Inflammatory macrophage (primary cell): Measurements from ENCODE around the gene CFAP210.
"Not testable (repeated sequence)": the region's sequence is repeated elsewhere in the genome, so short reads cannot be mapped to it uniquely, and the experiment has no call there.

Experiments
- DNase-seq, 2 donors: peaks; one replicate each; pipeline ENCODE4 v3.0.0-alpha.2; 2020 to 2022

Gene CFAP210

GRCh38 chr2:169711751-169712509 lies 17.7 kb upstream of the CFAP210 start:
- DNase-seq: no peak

- no peak for DNase-seq
These were observed 15.8 kb upstream of the CFAP210 start for GRCh38 chr2:169709981-169710380.

- DNase-seq: no peak
These were observed 15.1 kb upstream of the CFAP210 start for GRCh38 chr2:169709331-169709730.

GRCh38 chr2:169707626-169708025 lies 13.4 kb upstream of the CFAP210 start:
- DNase-seq: no peak

- no peak for DNase-seq
These were observed 11.7 kb upstream of the CFAP210 start for GRCh38 chr2:169705927-169706326.

- DNase-seq: no peak
These were observed 10.0 kb upstream of the CFAP210 start for GRCh38 chr2:169704160-169704708.

- DNase-seq: no peak
These were observed 8.8 kb upstream of the CFAP210 start for GRCh38 chr2:169702996-169703395.

- DNase-seq: not testable (repeated sequence)
These were observed 5.0 kb upstream of the CFAP210 start for GRCh38 chr2:169699173-169699572.

GRCh38 chr2:169696381-169696780 lies 2.2 kb upstream of the CFAP210 start:
- DNase-seq: no peak

- DNase-seq: no peak
These were observed 672 bp upstream of the CFAP210 start for GRCh38 chr2:169694894-169695260.

- DNase-seq: no peak
These were observed 845 bp downstream of the CFAP210 start for GRCh38 chr2:169693360-169693759.

- DNase-seq: no peak
These were observed 1.5 kb downstream of the CFAP210 start for GRCh38 chr2:169692718-169693117.

GRCh38 chr2:169690958-169691357 lies 3.2 kb downstream of the CFAP210 start:
- DNase-seq: no peak

- DNase-seq: not testable (repeated sequence)
These were observed 6.3 kb downstream of the CFAP210 start for GRCh38 chr2:169687943-169688342.

- DNase-seq: not testable (repeated sequence)
These were observed 7.4 kb downstream of the CFAP210 start for GRCh38 chr2:169686825-169687224.

GRCh38 chr2:169684712-169685111 lies 9.5 kb downstream of the CFAP210 start:
- not testable (repeated sequence) for DNase-seq

GRCh38 chr2:169684135-169684565 lies 10.1 kb downstream of the CFAP210 start:
- DNase-seq: no peak

- DNase-seq: no peak
These were observed 10.6 kb downstream of the CFAP210 start for GRCh38 chr2:169683425-169684134.

GRCh38 chr2:169683054-169683424 lies 11.2 kb downstream of the CFAP210 start:
- no peak for DNase-seq

- DNase-seq: no peak
These were observed 17.4 kb downstream of the CFAP210 start for GRCh38 chr2:169676850-169677249.

- no peak for DNase-seq
These were observed 17.8 kb downstream of the CFAP210 start for GRCh38 chr2:169676357-169676756.

- no peak for DNase-seq
These were observed 20.3 kb downstream of the CFAP210 start for GRCh38 chr2:169673921-169674320.

- no peak for DNase-seq
These were observed 21.1 kb downstream of the CFAP210 start for GRCh38 chr2:169673106-169673505.

GRCh38 chr2:169672406-169672805 lies 21.8 kb downstream of the CFAP210 start:
- DNase-seq: no peak
